Ammon's horn (tissue), 1 donor: Measurements from ENCODE around the gene DNAJC9.

Experiments
- DNase-seq: peaks from one replicate; pipeline ENCODE4 v3.0.0-alpha.2; 2016; ENCODE audit warnings: low spot score

Gene DNAJC9

DNA sequence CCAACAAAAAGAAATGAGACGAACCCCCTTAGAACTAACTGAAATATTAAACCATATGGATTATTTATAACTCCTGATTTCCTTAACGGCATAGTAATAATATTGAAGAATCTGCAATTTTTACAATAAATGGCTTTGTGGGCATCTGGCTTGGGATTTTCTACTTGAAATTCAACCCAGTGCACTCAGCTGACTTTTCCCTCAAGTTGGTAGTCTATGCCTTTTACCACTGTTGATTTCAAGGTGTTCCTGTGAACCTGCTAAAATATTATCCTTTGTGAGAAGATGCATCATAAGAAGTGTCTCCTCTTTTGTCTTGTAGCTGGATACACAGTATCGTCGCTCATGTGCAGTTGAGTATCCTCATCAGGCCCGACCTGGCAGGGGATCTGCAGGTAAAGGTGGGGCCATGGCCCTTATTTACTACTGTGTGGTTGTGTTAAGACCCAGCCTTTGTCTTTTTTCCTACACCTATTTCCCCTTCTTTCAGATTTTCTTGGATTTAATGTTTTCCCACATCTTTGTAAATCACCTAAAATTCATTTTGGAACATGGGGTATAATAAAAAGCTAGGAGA lies 8.0 kb downstream of the DNAJC9 start:
- no peak for DNase-seq

DNA sequence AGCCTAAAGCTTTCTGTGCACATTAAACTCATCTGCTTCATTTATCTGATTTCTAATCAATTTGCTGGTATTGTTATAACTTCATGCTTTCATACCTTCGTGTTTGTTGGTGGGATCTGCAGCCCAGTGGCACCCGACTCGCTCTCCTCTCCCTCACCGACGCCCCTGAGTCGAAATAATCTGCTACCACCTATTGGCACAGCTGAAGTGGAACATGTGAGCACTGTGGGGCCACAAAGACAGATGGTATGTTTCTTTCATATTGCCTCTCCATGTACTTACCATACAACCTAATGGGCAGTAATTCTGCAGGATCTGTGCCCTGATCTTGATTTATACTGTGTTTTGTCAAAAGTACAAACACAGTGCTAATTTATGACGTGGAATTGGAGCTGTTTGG lies 12.4 kb downstream of the DNAJC9 start:
- no peak for DNase-seq

DNA sequence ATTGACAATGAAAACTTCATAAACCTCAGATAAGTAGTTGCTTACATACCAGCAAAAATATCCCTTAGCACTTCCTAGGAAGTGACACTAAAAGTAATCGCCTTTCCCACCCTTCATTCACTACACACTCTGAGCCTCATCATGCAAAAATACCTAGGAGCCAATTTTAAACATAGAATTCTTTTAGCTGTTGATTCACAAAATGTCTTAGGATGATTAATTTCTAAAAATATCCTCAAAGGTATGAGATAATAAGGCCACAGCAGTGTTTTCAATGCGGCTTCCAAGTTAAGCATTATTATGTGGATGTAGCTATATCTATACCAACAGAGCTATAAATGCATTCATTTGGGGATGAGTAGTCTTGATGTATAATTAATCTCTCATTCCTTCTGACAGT lies 13.2 kb downstream of the DNAJC9 start:
- no peak for DNase-seq

DNA sequence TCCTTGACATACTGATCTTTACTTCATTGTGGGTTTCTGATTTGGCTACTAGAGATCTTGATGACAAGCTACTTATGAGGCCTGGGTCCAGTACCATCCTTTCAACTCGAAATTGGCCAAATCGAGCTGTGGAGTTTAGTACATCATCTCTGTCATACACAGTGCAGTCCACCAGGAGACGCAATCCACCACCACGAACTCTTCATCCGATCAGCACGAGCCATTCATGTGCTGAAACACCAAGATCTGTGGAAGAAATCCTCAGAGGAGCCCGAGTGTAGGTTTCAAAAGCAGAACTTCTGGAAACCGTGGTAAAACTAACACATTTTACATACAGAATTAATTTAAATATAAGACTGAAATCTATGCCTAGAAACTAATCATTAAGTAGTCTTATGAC lies 14.2 kb downstream of the DNAJC9 start:
- no peak for DNase-seq

DNA sequence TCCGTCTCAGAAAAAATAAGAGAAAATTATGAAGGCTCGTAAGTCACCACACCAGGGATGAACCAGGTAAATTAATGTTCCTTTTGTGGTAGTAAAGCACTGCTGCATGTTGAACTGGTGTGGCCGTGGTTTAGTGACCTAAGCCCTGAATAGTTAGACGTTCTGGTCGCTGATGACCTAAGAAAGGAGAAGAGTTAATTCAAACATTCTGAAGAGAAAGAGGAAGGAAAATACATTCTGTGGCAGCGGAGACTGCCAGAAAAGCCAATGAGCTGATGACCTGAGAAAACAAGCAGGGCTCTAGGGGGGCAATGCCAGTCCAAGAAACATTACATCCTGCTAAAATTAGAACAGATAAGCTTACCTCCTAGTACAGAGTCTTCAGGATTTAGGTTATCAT lies 17.5 kb downstream of the DNAJC9 start:
- DNase-seq: no peak

DNA sequence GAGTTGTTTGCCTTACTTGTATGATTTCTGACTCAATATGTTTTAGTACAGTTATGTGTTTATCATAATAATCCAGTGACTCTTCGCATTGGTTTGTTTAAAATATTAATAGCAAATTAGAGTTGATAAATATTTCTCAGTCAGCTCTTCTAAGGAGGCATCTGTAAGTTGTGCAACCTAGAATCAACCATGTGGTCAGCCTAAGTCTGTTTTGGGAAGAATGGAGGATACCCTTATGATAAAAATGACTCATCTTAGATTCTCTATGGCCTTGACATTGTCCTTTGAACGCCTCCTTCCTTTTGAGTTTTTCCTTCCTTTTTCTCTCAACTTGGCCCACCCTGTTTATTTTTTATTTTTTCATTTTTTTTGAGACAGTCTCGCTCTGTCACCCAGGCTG lies 18.8 kb downstream of the DNAJC9 start:
- DNase-seq: no peak

DNA sequence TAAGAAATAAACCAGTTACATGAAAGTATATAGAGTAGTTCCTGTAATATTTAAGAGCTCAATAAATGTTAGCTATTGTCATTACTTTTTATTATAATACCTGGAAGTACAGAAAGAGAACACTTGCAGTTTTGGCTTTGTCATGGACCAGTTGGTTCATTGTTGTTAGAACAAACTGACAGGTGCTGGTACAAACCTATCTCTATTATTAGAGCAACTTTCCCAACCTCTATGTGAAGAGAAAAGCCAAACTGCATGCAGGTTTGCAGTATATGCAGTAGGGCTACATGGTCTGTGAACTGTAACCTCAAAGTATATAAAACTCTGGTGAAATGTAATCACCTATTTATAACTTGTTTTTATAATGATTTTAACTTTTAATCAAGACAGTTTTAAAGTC lies 20.4 kb downstream of the DNAJC9 start:
- no peak for DNase-seq

DNA sequence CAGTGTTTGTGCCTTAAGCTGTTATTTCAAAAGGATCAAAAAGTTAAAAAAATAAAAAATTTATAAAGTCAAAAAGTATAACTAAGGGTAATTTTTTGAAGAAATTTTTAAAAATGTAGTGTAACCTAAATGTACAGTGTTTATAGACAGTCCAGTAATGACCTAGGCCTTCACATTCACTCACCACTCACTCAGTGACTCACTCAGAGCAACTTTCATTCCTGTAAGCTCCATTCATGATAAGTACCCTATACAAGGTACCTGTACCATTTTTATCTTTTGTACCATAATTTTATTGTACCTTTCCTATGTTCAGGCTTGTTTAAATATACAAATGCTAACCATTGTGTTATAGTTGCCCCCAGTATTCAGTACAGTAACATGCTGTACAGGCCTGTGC lies 21.5 kb downstream of the DNAJC9 start:
- no peak for DNase-seq

DNA sequence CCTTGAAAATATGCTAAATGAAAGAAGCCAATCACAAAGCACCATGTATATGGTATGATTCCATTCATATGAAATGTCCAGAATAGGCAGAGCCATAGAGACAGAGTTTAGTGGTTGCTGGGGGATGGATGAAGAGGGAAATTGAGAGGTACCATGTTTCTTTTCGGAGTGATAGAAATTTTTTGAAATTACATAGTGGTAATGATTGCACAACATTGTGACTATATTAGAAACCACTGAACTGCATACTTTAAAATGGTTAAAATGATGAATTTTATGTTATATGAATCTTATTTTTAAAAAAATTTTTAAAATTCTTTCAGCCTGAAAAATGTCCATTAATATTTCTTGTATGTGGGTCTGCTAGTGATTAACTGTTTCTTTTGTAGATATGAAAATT lies 26.1 kb downstream of the DNAJC9 start:
- DNase-seq: no peak

DNA sequence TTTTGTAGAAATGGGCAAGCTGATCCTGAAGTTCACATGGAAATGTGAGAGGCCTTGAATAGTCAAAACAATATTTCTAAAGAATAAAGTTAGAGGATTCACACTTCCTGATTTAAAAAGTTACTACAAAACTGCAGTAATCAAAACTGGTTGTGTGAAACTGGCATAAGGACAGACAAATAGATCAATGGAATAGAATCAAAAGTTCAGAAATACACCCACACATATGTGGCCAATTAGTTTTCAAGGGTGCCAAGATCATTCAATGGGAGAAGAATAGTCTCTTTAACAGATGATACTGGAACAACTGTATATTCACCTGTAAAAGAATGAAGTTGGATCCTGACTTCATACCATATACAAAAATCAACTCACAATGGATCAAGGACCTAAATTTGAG lies 27.7 kb downstream of the DNAJC9 start:
- no peak for DNase-seq

DNA sequence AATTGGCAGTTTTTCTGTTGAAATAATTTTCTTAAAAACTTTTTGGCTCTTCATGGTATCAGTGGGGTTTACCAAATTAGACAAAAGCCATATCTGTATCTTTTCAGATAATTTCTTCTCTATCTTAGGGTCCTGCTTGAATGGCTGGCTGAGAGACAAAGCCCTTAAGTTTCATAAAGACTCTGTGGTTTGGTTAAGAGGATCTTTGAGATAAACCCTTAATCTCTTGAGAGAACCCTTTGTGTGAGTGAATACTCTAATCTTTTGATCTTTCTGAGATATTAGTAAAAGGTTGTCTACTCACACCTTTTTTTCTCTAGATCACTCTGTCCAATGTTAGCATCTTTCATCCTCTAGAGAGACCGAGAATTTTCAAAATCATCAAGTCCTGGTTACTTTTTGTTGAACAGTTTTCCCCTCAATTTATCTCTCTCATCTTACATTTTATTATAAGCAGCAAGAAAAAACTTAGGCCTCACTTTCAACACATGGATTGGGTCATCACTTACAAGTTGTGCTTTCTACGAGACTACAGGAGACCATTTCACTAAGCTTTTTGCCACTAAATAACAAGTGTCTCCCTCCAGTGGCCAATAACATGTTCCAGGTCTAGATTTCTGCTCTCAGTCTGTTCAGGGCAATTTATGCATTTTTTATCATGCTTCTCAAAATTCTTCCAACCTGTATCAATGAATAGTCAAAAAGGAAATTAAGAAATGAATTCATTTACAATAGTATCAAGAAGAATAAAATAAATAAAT lies 28.4 kb downstream of the DNAJC9 start:
- DNase-seq: no peak

DNA sequence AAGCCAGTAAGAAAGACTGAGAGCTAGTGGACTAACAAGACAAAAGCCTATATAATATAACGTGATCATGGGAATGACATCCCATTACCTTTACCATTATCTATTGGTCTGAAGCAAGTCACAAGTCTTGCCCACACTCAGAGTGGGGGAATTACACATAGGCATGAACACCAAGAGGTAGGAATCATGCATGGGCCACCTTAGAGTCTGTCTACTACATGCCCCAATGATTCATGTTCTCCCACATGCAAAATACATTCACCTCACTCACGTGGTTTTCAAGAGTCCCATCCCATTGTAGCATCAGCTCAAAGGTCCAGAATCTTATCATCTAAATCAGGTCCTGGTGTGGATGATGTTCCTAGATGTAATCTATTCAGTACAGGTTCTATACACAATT lies 29.4 kb downstream of the DNAJC9 start:
- DNase-seq: no peak

DNA sequence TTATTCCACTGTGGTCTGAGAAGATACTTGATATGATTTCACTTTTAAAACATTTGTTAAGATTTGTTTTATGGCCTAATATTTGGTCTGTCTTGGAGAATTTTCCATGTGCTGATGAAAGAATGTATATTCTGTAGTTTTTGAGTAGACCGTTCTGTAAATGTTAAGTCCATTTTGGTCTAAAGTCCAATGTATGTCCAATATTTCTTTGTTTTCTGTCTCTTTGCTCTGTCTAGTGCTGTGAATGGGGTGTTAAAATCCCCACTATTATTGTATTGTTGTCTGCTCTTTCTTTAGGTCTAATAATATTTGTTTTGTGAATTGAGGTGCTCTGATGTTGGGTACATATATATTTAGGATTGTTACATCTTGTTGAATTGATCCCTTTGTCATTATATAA lies 31.3 kb downstream of the DNAJC9 start:
- DNase-seq: no peak

DNA sequence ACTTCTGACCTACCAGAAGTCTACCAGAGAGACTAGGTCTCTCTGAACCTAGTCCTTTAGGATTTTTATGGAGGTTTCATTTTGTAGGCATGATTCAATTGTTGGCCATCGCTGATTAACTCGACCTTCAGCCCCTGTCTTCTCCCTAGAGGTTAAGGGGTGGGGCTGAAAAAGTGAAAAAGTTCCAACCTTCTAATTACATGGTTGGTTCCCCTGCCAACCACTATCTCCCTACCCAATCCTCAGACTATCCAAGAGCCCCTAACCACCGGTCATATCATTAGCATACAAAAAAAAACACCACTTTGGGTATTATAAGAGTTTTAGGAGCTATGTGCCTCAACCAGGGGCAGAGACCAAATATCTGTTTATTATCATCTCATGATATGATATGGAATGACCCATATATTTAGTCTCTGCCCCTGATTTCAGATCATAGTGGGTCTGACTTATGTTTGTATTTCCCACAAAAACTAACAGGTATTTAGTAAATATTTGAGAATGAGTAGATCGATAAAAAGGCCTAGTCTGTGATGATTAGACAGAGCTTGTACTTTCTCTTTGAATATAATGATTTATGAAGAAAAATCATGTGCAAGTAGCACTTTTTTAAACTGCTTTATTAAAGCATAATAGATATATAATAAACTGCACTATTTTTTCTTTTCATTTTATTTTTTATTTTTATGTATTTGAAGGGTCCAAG lies 35.8 kb downstream of the DNAJC9 start:
- DNase-seq: no peak

DNA sequence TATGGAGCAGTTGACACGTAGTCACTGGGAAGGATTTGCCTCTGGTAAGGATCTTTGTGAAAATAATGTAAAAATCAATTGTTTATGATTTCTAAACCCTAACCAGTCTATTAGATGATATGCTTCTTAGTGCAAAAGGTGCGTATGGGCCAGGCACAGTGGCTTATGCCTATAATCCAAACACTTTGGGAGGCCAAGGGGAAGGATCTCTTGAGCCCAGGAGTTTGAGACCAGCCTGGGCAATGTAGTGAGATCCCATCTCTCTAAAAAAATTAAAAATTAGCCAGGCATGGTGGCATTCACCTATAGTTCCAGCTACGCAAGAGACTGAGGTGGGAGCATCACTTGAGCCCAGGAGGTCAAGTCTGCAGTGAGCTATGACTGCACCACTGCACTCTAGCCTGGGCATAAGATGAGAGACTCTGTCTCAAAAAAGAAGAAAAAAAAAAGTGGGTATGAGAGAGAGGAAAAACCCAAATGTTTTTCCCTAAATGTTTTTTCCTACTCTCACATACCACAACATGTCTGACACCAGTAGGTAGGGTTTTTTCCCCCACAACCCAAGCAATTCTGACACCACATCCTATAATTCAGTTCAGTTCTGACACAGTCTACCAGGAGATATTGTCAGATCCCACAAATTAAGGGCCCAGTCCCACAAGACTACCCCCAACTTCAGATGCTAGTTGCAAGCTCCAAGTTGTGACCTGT lies 36.5 kb downstream of the DNAJC9 start:
- DNase-seq: no peak

DNA sequence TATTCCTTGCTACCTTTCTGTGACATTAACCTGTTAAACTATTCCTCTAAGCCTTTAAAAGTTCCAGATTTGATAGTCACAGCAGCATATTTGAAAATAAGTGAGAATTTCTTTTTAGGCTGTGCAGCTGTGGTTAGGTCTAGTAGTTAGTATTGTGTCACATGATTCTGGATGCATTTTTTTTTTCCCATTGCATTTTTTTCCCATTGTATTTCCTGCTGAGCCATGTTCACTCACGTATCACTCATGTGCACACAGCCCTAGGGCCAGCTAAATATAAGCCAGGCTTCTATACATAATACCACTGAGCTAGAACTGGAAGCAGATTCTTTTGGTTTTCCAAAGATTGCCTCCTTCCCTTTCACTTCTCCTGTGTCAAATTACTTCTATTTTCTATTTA lies 37.4 kb downstream of the DNAJC9 start:
- no peak for DNase-seq

DNA sequence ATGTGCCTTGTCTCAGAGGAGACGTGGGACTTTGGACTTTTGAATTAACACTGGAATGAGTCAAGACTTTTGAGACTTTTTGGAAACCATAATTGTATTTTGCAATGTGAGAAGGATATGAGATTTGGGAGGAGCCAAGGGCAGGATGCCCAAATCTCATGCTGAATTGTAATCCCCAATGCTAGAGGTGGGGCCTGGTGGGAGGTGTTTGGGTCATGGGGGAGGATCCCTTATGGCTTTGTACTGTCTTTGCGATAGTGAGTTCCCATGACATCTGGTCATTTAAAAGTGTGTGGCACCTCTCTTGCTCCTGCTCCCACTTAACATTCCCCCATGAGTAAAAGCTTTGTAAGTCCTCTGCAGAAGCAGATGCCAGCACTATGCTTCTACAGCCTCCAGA lies 39.2 kb downstream of the DNAJC9 start:
- no peak for DNase-seq

DNA sequence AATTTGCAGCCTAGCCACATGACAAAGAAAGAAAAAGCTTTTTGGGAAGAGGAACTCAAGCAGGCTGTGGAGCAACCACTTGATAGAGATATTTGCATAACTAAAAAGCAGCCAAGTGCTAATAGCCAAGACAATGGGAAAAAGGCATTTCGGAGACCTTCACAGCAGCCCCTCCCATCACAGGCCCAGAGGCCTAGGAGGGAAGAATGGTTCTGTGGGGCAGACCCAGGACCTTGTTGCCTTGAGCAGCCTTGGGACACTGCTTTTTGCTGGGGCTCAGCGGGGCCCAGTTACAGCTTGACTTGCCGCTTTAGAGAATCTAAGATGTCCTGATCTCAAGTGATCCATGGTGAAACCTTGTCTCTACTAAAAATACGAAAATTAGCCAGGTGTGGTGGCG lies 40.7 kb downstream of the DNAJC9 start:
- no peak for DNase-seq

DNA sequence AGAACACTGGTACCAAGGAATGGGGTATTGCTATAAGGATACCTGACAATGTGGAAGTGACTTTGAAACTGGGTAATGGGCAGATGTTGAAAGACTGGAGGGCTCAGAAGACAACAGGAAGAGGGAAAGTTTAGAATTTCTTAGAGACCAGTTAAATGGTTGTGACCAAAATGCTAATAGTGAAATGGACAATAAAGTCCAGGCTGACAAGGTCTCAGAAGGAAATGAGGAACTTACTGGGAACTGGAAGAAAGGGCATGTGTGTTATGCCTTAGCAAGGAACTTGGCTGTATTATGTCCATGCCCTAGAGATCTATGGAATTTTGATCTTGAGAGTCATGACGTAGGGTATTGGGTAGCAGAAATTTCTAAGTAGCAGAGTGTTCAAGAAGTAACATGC lies 41.2 kb downstream of the DNAJC9 start:
- no peak for DNase-seq

DNA sequence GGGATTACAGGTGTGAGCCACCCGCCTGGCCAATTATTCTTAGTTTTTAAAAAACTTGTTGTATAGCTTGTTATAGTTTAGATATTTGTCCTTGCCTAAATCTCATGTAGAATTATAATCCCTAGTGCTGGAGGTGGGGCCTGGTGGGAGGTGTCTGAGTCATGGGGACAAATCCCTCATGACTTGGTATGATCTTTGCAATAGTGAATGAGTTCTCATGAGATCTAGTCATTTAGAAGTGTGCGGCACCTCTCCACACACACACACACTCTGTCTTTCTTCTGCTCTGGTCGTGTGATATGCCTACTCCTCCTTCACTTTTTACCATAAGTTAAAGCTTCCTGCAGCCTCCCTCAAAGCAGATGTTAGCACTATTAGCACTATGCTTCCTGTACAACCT lies 42.0 kb downstream of the DNAJC9 start:
- no peak for DNase-seq
